Mesothelial cell of epicardium (in vitro differentiated cells): ENCODE data around the gene STEAP4. TPM values are rescaled to one million over a fixed set of nuclear protein-coding genes. Genes with fewer than 3 reads are reported as not detected.

ENCODE experiments used
- DNase-seq, 2 experiments: peaks; one replicate each; pipeline ENCODE4 v3.0.0; 2021; ENCODE audit warnings: low spot score in 2 of 2; ENCODE audit not compliant: unreplicated experiment in 2 of 2
- H3K27ac Mint-ChIP-seq: 2 replicates; pipeline ENCODE4 v1.8.0; 2021; ENCODE audit warnings: mixed read lengths
- H3K27me3 Mint-ChIP-seq: 2 replicates; pipeline ENCODE4 v1.8.0; 2021; ENCODE audit warnings: low read depth, mixed read lengths
- H3K36me3 Mint-ChIP-seq: 2 replicates; pipeline ENCODE4 v1.8.0; 2021; ENCODE audit warnings: mixed read lengths
- H3K4me1 Mint-ChIP-seq: 2 replicates; pipeline ENCODE4 v1.8.0; 2021; ENCODE audit warnings: mixed read lengths
- H3K4me3 Mint-ChIP-seq: 2 replicates; pipeline ENCODE4 v1.8.0; 2021; ENCODE audit warnings: mild to moderate bottlenecking, moderate library complexity, mixed read lengths
- H3K9me3 Mint-ChIP-seq: 2 replicates; pipeline ENCODE4 v1.8.0; 2021; ENCODE audit warnings: mixed read lengths
- CTCF ChIP-seq: fragments of 200-600 bp; sonication (generic); IDR thresholded peaks from one replicate; pipeline ENCODE4 v1.5.0; 2021; ENCODE audit warnings: antibody characterized with exemption; ENCODE audit not compliant: unreplicated experiment
- total RNA-seq: library from RNA; stranded (reverse); gene quantifications from 3 replicates; pipeline ENCODE4 v1.2.1, GENCODE V29; 2021

Gene STEAP4
- total RNA-seq, 1 donor from 2014 or later: 0.18 TPM

- H3K27me3 Mint-ChIP-seq: peaks cover 4% of the 10 kb centered on the region
- no peaks in the 10 kb centered on the region for H3K36me3 Mint-ChIP-seq
- H3K9me3 Mint-ChIP-seq: no peaks in the 10 kb centered on the region
- H3K4me3 Mint-ChIP-seq: no peak overlapping the region
- DNase-seq: no peak
- H3K4me1 Mint-ChIP-seq: peaks cover 3% of the 10 kb centered on the region
- no peak for TF ChIP-seq CTCF
- H3K27ac Mint-ChIP-seq: no peak overlapping the region
These were observed 24.6 kb upstream of the STEAP4 start for GRCh38 chr7:88331322-88331721.

- H3K27ac Mint-ChIP-seq: no peak overlapping the region
- no peak for TF ChIP-seq CTCF
- peaks cover 3% of the 10 kb centered on the region for H3K4me1 Mint-ChIP-seq
- H3K4me3 Mint-ChIP-seq: no peak overlapping the region
- no peaks in the 10 kb centered on the region for H3K36me3 Mint-ChIP-seq
- no peaks in the 10 kb centered on the region for H3K9me3 Mint-ChIP-seq
- H3K27me3 Mint-ChIP-seq: no peaks in the 10 kb centered on the region
- DNase-seq: no peak
These were observed 23.1 kb upstream of the STEAP4 start for GRCh38 chr7:88329532-88330463.

- Mint-ChIP-seq H3K36me3 (no peaks in the 10 kb centered on the region), H3K4me1 (peaks cover 3% of the 10 kb centered on the region), H3K4me3 (no peak overlapping the region), H3K9me3 (no peaks in the 10 kb centered on the region), H3K27ac (no peak overlapping the region), H3K27me3 (no peaks in the 10 kb centered on the region)
- DNase-seq: no peak
- TF ChIP-seq CTCF: no peak
These were observed 22.1 kb upstream of the STEAP4 start for GRCh38 chr7:88328787-88329186.

- no peak for TF ChIP-seq CTCF
- Mint-ChIP-seq H3K4me3 (no peak overlapping the region), H3K4me1 (peaks cover 3% of the 10 kb centered on the region), H3K27me3 (no peaks in the 10 kb centered on the region), H3K9me3 (no peaks in the 10 kb centered on the region), H3K27ac (no peak overlapping the region), H3K36me3 (no peaks in the 10 kb centered on the region)
- DNase-seq: no peak
These were observed 18.0 kb upstream of the STEAP4 start for GRCh38 chr7:88324699-88325098.

- Mint-ChIP-seq H3K4me1 (peaks cover 3% of the 10 kb centered on the region), H3K9me3 (no peaks in the 10 kb centered on the region), H3K36me3 (no peaks in the 10 kb centered on the region), H3K27me3 (no peaks in the 10 kb centered on the region), H3K4me3 (no peak overlapping the region), H3K27ac (no peak overlapping the region)
- DNase-seq: no peak
- TF ChIP-seq CTCF: no peak
These were observed 15.5 kb upstream of the STEAP4 start for GRCh38 chr7:88322151-88322550.
